HL-60/S4 treated with retinoic acid at 250 ng/mL for 4 days and 3 days (cell line): ENCODE measurements around the gene MUC6.

ENCODE experiments used
- in situ Hi-C: fragments of 300-500 bp; cut with MboI; formaldehyde crosslinking; loops from 2 replicates; pipeline ENCODE4 v1.7.0; 2022; ENCODE audit warnings: low sequenced_read_pairs

Gene MUC6

DNA sequence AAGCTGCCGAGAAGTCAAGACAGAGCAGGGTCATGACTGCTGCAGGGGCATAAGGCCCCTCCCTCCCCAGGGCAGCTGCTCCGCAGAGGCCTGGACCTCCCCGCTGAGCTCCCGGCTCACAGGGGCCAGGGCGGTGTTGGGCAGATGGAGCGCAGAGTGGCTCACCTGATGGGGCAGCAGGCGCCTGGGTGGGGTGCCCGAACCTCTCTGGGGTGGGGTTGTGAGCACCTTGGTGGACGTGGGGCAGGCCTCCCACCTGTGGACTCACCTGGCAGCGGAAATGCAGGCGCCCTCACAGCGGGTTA, 22.9 kb downstream of the MUC6 start:
- in situ Hi-C loops: no loop called here

GRCh38 chr11:1012740-1013630, 23.5 kb downstream of the MUC6 start:
- in situ Hi-C loops: no loop called here

- in situ Hi-C loops: no loop called here
Observed at GRCh38 chr11:1012291-1012690, 24.2 kb downstream of the MUC6 start.

DNA sequence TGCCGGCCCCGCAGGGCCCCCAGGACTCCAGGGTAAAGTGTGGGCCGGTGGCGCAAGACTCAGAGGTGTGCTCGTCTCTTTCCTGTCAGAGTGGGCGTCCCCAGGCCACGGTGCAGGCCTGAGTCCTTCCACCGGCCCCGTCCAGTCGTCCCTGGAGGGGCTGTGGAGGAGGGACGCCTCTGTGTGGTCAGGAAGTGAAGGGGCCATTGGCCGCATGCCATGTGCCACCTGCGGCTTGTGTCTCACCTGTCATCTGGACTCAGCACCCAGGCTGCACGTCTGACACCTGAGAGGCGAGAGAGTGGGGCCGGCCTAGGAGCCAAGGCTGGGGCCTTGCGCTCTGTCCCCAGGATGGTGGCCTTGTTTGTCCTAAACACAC, 25.2 kb downstream of the MUC6 start:
- in situ Hi-C loops: no loop called here

DNA sequence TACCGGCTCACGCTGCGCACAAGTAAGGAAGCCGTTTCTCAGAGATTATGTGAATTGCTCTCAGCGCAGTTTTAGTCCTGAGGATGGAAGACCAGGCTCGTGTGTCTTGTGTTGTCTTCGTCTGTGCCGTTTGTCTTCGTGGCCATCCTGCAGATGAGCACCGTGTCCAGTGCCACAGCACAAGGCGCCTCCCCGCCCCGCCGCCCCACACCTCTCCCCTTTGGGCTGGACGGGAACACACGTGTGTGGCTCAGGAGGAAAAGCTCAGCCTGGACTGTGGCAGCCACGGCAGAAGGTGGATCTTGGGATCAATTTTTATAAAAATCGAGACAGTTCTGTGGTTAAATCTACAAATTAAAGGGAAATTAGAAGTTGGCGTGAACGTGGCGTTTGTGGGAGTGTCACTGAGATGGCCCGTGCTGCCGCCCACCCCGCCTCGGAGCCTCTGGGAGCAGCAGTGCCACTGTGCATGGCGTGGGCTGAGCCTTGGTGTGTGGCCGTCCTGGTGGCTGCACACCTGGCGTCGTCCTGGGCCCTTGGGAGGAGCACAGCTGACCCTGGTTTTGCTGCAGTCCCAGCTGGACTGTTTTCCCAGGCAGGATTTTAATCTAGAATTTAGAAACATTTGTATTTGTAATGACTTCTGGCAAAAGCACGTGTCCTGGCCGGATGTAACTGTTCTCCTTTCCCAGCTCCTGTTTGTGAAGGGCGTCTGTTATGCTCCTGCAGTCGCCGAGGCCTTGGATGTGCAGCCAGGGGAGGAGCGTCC, 25.8 kb downstream of the MUC6 start:
- in situ Hi-C loops: no loop called here

- in situ Hi-C loops: no loop called here
Observed at GRCh38 chr11:1009991-1010390, 26.5 kb downstream of the MUC6 start.

DNA sequence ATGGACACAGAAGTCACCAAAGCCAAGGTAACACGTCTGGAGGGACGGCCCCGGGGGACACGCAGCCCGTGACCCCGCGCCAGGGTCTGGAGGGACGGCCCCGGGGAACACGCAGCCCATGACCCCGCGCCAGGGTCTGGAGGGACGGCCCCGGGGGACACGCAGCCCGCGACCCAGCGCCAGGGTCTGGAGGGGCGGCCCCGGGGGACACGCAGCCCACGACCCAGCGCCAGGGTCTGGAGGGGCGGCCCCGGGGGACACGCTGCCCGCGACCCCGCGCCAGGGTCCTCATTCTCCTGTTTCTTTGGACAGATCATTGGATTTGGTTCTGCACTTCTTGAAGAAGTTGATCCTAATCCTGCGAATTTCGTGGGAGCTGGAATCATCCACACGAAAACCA, 27.1 kb downstream of the MUC6 start:
- in situ Hi-C loops: no loop called here

- in situ Hi-C loops: no loop called here
Observed at GRCh38 chr11:1008803-1009145, 27.7 kb downstream of the MUC6 start.

DNA sequence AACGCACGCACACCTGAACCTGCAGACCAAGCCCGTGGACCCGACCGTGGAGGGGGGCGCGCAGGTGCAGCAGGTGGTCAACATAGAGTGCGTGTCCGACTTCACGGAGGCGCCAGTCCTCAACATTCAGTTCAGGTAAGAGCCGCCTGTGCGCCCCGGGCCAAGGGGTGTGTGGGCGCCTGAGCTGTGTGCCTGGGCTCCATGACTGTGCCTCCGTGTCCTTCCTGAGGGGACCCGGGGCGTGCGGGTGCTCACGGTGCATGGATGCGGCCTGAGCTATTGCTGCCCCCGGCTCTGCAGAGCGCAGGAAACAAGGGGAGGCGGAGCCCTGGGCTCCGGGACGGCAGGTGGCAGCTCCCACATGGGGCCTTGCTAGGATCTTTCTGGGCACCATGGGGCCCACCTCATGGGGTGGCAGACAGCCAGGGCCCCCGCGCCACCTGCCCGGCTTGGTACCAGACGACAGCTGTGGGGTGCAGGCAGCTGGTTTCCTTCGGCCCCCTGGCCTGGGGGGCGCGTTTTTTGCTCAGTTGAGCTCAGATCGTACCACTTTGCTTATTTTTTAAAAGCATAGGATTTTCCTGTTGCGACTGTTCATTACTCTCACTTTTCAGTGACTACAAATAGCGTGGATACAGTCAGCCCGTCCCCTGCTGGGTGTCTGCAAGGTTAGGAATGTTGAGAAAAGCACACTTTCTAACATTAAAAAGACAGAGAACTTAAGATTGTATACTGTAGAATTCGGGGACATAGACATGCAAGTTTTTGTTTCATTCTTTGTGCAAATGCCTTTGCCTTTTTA, 28.3 kb downstream of the MUC6 start:
- in situ Hi-C loops: no loop called here

GRCh38 chr11:1007279-1007678, 29.2 kb downstream of the MUC6 start:
- in situ Hi-C loops: no loop called here

GRCh38 chr11:1006762-1007161, 29.8 kb downstream of the MUC6 start:
- in situ Hi-C loops: no loop called here

DNA sequence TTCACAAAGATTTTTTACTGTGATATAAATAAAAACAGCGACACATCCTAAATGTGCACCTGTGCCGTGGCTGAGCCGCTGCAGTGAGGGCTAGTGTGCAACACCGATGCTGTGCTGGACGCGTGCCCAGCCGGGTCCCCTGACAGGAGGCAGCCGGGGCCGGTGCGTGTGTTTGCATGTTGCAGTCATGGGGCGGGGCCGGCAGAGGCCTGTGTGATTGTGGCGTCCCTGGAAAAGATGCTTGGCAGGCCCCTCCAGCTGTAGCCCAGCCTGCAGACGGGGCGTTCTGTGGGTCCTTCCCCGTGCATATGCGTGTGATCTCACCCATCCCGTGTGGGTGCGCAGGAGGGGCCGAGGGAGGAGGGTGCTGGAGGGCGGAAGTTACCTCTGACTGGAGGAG, 30.6 kb downstream of the MUC6 start:
- in situ Hi-C loops: no loop called here

GRCh38 chr11:1003159-1003558, 33.4 kb downstream of the MUC6 start:
- in situ Hi-C loops: no loop called here

GRCh38 chr11:1002406-1002984, 34.0 kb downstream of the MUC6 start:
- in situ Hi-C loops: no loop called here

- in situ Hi-C loops: no loop called here
Observed at GRCh38 chr11:1001617-1002405, 34.7 kb downstream of the MUC6 start.

GRCh38 chr11:1000357-1001278, 35.9 kb downstream of the MUC6 start:
- in situ Hi-C loops: no loop called here

GRCh38 chr11:999009-999408, 37.5 kb downstream of the MUC6 start:
- in situ Hi-C loops: no loop called here

DNA sequence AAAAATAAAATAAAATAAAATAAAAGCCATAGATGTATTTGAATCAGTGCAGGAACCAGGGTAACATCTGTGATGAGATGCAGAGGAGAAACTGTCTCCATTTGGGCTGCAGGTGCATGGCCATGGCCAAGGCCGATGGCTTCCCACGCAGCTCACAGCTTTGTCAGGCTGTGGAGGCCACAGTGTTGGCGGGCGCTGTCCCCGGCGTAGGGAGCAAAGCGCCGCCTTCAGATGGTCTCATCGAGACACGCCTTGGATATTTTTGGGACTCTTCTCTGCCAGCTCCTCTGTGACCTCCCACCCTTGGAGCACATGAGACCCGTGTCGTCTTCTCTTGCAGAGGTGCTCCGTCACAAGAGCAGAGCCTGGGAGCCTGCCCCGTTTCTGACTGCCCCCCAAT, 38.6 kb downstream of the MUC6 start:
- in situ Hi-C loops: no loop called here

GRCh38 chr11:996681-997080, 39.8 kb downstream of the MUC6 start:
- in situ Hi-C loops: no loop called here
